Measurements from ENCODE around the gene UBASH3B.

DNA sequence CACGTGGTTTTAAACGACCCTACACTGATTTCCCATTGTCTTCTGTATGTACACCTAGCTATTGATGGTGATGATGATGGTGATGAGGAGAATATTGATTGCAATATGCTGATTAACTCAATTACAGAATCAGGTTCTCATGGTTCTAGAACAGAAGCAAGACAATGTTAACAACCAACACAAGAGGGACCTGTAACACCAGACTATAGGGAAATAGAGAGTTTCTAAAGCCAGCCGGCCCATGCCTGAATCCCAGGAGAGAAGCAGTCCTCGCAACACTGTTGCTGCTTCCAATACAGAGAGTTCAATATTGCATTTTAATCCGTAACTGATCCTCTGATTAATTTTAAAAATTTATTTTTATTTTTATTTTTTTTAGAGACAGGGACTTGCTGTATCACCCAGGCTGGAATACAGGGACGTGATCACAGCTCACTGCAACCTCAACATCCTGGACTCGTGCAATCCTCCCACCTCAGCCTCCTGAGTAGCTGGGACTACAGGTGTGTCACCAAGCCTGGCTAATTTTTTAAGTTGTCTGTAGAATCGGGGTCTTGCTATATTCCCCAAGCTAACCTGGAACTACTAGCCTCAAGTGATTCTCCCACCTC, 22.2 kb upstream of the UBASH3B start:
- TF ChIP-seq, protein P1, sequence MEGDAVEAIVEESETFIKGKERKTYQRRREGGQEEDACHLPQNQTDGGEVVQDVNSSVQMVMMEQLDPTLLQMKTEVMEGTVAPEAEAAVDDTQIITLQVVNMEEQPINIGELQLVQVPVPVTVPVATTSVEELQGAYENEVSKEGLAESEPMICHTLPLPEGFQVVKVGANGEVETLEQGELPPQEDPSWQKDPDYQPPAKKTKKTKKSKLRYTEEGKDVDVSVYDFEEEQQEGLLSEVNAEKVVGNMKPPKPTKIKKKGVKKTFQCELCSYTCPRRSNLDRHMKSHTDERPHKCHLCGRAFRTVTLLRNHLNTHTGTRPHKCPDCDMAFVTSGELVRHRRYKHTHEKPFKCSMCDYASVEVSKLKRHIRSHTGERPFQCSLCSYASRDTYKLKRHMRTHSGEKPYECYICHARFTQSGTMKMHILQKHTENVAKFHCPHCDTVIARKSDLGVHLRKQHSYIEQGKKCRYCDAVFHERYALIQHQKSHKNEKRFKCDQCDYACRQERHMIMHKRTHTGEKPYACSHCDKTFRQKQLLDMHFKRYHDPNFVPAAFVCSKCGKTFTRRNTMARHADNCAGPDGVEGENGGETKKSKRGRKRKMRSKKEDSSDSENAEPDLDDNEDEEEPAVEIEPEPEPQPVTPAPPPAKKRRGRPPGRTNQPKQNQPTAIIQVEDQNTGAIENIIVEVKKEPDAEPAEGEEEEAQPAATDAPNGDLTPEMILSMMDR (conservative IDR thresholded peaks at IDR 0.05 in 1 of 2, IDR thresholded peaks at IDR 0.05 in 1 of 2; ENCODE audit: low read depth in 1 of 2, low read length in 2 of 2), result peak; percentile 57 to 67
- no peak for TF ChIP-seq EZH2 (IDR thresholded peaks at IDR 0.05; ENCODE audit: low read length, missing control alignments)

Measured in fibroblast of lung (primary cell).